Psoas muscle (tissue), 8 donors: ENCODE results near the gene PI4KB. TPM values are rescaled to one million over a fixed set of nuclear protein-coding genes. Genes with fewer than 3 reads are reported as not detected.
A peak's percentile ranks its signal among the peaks of the same experiment; 100 is the strongest.

Experiments
- ATAC-seq, 4 donors: fragments of 200-7000 bp; cut with Tn5 transposase; one replicate each; pipeline ENCODE4 v1.9.1; 2020; ENCODE audit warnings: moderate library complexity in 3 of 4, mild to moderate bottlenecking in 2 of 4
- DNase-seq, 2 donors: peaks; one replicate each; pipeline ENCODE4 v3.0.0-alpha.2; 2020
- H3K27ac ChIP-seq: fragments of 200-600 bp; one replicate; pipeline ENCODE4 v1.8.0; 2022
- H3K27me3 ChIP-seq, 3 donors: fragments of 200-600 bp in 1 of 3; one replicate each; pipeline versions ENCODE4 v1.6.1 to v1.8.0; 2013 to 2022; ENCODE audit warnings: low read length in 2 of 3, mild to moderate bottlenecking in 2 of 3, moderate library complexity in 1 of 3; ENCODE audit not compliant: insufficient read depth in 3 of 3
- H3K36me3 ChIP-seq, 2 donors: fragments of 200-600 bp in 1 of 2; one replicate each; pipeline versions ENCODE4 v1.6.1 to v1.8.0; 2013 to 2022; ENCODE audit warnings: low read depth in 1 of 2, mild to moderate bottlenecking in 1 of 2, moderate library complexity in 1 of 2; ENCODE audit not compliant: insufficient read depth in 1 of 2
- H3K4me1 ChIP-seq: fragments of 200-600 bp; one replicate; pipeline ENCODE4 v1.8.0; 2022
- H3K4me3 ChIP-seq: fragments of 200-600 bp; one replicate; pipeline ENCODE4 v1.8.0; 2022; ENCODE audit warnings: mild to moderate bottlenecking
- H3K9me3 ChIP-seq: fragments of 200-600 bp; one replicate; pipeline ENCODE4 v1.8.0; 2022
- CTCF ChIP-seq: fragments of 200-600 bp; IDR thresholded peaks from one replicate; pipeline ENCODE4 v1.8.0; 2022; ENCODE audit warnings: antibody characterized with exemption
- WGBS, 3 donors: extraction: QIAGEN DNeasy Blood & Tissue Kit; methylation state at CpG; one replicate each; pipeline versions ENCODE4 v1.1.6 to v1.1.7; 2013; 5-methylcytosine and 5-hydroxymethylcytosine counted together
- intact Hi-C, 2 donors: fragments of 100-400 bp; cut with DNase I; formaldehyde crosslinking; loops; one replicate each; pipeline versions ENCODE4 v1.11.0 to v1.14.2; 2022
- polyA plus RNA-seq, 3 donors: library from polyadenylated mRNA; stranded (reverse); fragments of 200-250 nt; gene quantifications; one replicate each; pipeline ENCODE4 v1.2.3, GENCODE V29; 2013
- total RNA-seq, 4 donors: library from RNA; stranded (reverse); fragmentation: NEBNext Ultra II Directional in 2 of 4; extraction: Animal tissue kit (Norgen Biotek cat#: 25700) in 2 of 4; gene quantifications; one replicate each; pipeline versions ENCODE4 v1.2.1 to v1.2.4, GENCODE V29; 2021 to 2023
- donor health status: healthy with polysubstance abuse.
- donor health status: DM: no; HTN: no; CAD: no; lungs with moderate emphysema.
- donor health status: Bipolar disorder and iron deficiency.
- donor health status: healthy.
- donor health status: DM: yes; HTN: yes; CAD: no.
- donor health status: DM: no; HTN: no; CAD: no.
- donor health status: DM: no; HTN: no; CAD: no.
- donor health status: DM: yes; HTN: yes; CAD: no.

The PI4KB gene
- total and polyA plus RNA-seq, 7 donors: 42.6 to 96.4 (median 66.3) TPM

GRCh38 chr1:151255381-151255780, 71.8 kb downstream of the PI4KB start:
- TF ChIP-seq CTCF: no peak
- Histone ChIP-seq H3K36me3 (no peaks in the 10 kb centered on the region), H3K9me3 (no peaks in the 10 kb centered on the region), H3K4me1 (peaks cover 35% of the 10 kb centered on the region), H3K27me3 (no peaks in the 10 kb centered on the region), H3K27ac (peak overlapping the region; percentile 98), H3K4me3 (peak overlapping the region; percentile 100)
- peak in 1 of 4 donors; percentile 4 for ATAC-seq
- WGBS, 3 donors: 20 to 24% (median 21%) methylated on average over 10 of the region's 10 CpGs
- no peak for DNase-seq
- intact Hi-C loops: no loop called here

- H3K9me3 ChIP-seq: no peaks in the 10 kb centered on the region
- no peak for TF ChIP-seq CTCF
- H3K27ac ChIP-seq: peak within 1 kb of the TSS; percentile 98
- ATAC-seq: peak; percentile 96 to 99 (median 98)
- DNase-seq: peak; percentile 93 to 97
- WGBS, 3 donors: 7 to 8% (median 8%) methylated on average over 54 to 56 of the region's 56 CpGs
- H3K27me3 ChIP-seq: no peaks in the 10 kb centered on the region
- intact Hi-C loops: no loop called here
- peaks cover 0 to 5% of the 10 kb centered on the region in 2 donors for H3K36me3 ChIP-seq
- H3K4me3 ChIP-seq: peak within 1 kb of the TSS; percentile 100
- peaks cover 35% of the 10 kb centered on the region for H3K4me1 ChIP-seq
Observed at GRCh38 chr1:151254217-151255213, 72.7 kb downstream of the PI4KB start, which contains the start of gene PSMD4. Gene PSMD4 (plus strand): TSS chr1:151254734. CDS start chr1:151254783, 49 bp downstream.

GRCh38 chr1:151251656-151252470, 75.4 kb downstream of the PI4KB start:
- intact Hi-C loops: loop anchor here (1.0 to 2.0 kb wide), 2 partner anchors 53 to 55 kb away; partner anchors contain the start of gene PIP5K1A (in 1 of the 2)
- no peaks in the 10 kb centered on the region for H3K9me3 ChIP-seq
- no peak overlapping the region for H3K4me3 ChIP-seq
- DNase-seq (peak; percentile 29 to 63), ATAC-seq (peak; percentile 46 to 60 (median 50))
- WGBS, 3 donors: 62 to 69% (median 62%) methylated on average over 16 of the region's 16 CpGs
- peak overlapping the region; percentile 20 for H3K27ac ChIP-seq
- TF ChIP-seq CTCF: peak; percentile 81
- H3K27me3 ChIP-seq: no peaks in the 10 kb centered on the region
- peaks cover 13% of the 10 kb centered on the region for H3K4me1 ChIP-seq
- peaks cover 6 to 32% of the 10 kb centered on the region in 2 donors for H3K36me3 ChIP-seq

DNA sequence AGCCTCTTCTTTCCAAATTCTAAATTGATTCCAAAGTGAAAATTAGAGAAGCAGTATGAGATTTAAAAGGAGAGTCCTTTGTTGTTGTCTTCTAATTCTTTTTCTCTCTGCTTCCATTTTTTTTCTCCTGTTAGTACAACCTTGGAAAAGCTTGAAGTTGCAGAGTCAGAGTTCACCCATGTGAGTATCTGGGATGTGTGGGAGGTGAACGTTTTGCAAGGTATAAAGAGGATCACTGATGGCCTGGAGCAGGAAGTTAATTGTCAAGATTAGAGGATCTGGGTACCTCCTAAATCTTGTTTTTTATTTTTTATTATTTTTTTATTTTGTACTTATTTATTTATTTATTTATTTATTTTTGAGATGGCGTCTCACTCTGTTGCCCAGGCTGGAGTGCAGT, 80.4 kb downstream of the PI4KB start:
- Histone ChIP-seq H3K36me3 (peaks cover 6 to 82% of the 10 kb centered on the region in 2 donors), H3K9me3 (no peaks in the 10 kb centered on the region), H3K27ac (no peak overlapping the region), H3K27me3 (no peaks in the 10 kb centered on the region), H3K4me3 (no peak overlapping the region), H3K4me1 (no peaks in the 10 kb centered on the region)
- ATAC-seq (no peak), DNase-seq (no peak)
- no peak for TF ChIP-seq CTCF
- 85 to 95% (median 85%) methylated on average over 2 of the region's 2 CpGs for WGBS, 3 donors
- intact Hi-C loops: loop anchor here (10.0 kb wide), 1 partner anchor 152 kb away; no protein-coding TSS in a partner anchor
